ENCODE measurements around the gene OCIAD1.

DNA sequence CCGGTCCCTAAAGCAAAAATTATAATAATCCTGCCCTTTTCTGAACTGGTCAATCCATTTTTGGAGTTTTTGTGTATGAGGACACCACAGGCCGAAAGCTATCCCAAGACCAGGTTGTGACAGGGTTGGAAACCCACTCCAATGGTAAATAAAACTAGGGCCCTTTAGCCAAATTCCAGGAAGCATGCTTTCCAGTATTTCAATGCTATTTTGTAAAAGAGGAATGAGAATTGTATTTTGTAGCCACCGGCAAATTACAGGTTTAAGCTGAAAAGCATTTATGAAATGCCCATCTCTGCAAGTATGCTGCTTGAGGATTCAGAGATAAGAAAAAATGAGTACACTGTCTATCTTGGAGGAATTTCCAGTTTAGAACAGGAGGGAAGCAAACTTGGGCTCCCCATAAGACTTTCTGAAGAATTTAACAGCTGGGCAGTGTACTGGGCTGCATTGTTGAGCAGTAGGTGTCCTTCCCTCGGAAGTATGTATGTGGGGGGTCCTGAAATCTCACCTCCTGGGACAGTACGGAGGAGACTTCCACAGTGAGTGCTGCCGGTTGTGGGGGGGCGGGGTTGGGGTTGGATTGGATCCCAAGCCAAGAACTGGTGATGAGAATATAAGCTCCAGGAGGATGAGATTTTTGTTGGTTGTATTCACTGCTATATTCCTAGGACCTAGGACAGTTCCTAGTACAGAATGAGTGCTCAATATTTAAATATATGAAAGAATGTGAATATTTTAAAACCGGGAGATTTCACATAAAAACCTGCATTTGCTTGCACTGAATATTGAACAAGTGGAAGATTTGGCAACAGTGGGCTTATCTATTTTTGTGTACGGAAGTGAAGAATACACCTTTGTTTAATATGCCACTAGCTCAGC, 48.9 kb downstream of the OCIAD1 start:
- TF ChIP-seq EP300 (IDR thresholded peaks at IDR 0.05; ENCODE audit: low read depth) (no peak), POLR2AphosphoS5 (IDR thresholded peaks at IDR 0.05) (no peak)
- TF ChIP-seq, protein P1, sequence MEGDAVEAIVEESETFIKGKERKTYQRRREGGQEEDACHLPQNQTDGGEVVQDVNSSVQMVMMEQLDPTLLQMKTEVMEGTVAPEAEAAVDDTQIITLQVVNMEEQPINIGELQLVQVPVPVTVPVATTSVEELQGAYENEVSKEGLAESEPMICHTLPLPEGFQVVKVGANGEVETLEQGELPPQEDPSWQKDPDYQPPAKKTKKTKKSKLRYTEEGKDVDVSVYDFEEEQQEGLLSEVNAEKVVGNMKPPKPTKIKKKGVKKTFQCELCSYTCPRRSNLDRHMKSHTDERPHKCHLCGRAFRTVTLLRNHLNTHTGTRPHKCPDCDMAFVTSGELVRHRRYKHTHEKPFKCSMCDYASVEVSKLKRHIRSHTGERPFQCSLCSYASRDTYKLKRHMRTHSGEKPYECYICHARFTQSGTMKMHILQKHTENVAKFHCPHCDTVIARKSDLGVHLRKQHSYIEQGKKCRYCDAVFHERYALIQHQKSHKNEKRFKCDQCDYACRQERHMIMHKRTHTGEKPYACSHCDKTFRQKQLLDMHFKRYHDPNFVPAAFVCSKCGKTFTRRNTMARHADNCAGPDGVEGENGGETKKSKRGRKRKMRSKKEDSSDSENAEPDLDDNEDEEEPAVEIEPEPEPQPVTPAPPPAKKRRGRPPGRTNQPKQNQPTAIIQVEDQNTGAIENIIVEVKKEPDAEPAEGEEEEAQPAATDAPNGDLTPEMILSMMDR (IDR thresholded peaks at IDR 0.05): no peak
